PC-3 (cell line): Measurements from ENCODE around the gene GRWD1. TPM values are rescaled to one million over a fixed set of nuclear protein-coding genes. Genes with fewer than 3 reads are reported as not detected.
"Not testable (repeated sequence)": the region's sequence is repeated elsewhere in the genome, so short reads cannot be mapped to it uniquely, and the experiment has no call there.

Experiments
- ATAC-seq: fragments of 200-7000 bp; cut with Tn5 transposase; 2 replicates; pipeline ENCODE4 v1.9.1; 2020; ENCODE audit warnings: mild to moderate bottlenecking, moderate library complexity
- BruUV-seq: library from RNA; stranded (reverse); fragments of 400-500 nt; replicated peaks from 2 replicates; lab custom pipeline; 2021; lab: Mats Ljungman, UMichigan
- CTCF ChIA-PET: fragments of 300-600 bp; sonication (Branson Sonifier 250); formaldehyde crosslinking; loops from one replicate; lab custom pipeline; 2022; ENCODE audit warnings: antibody characterized with exemption; lab: Charles Lee
- POLR2A ChIA-PET: fragments of 300-600 bp; sonication (Branson Sonifier 250); formaldehyde crosslinking; loops from one replicate; lab custom pipeline; 2022; ENCODE audit warnings: antibody characterized with exemption; ENCODE audit not compliant: unreplicated experiment; lab: Charles Lee
- DNase-seq: peaks from one replicate; pipeline ENCODE4 v3.0.0-alpha.2; 2015
- H2AFZ ChIP-seq: fragments of 300-600 bp; sonication (generic); 2 replicates; pipeline ENCODE4 v1.6.0; 2016; ENCODE audit warnings: antibody characterized with exemption, low read length
- H3F3A ChIP-seq: fragments of 300-600 bp; sonication (generic); one replicate; pipeline ENCODE4 v1.6.0; 2017; ENCODE audit warnings: antibody characterized with exemption, low read length, control low read depth, mild to moderate bottlenecking; ENCODE audit not compliant: unreplicated experiment
- H3K27ac ChIP-seq: fragments of 300-600 bp; sonication (generic); 2 replicates; pipeline ENCODE4 v1.5.1; 2016; ENCODE audit warnings: mild to moderate bottlenecking, low read length
- H3K27me3 ChIP-seq: fragments of 300-600 bp; sonication (generic); 2 replicates; pipeline ENCODE4 v1.6.1; 2016; ENCODE audit warnings: low read length, mixed read lengths
- H3K36me3 ChIP-seq: fragments of 300-600 bp; sonication (generic); 2 replicates; pipeline ENCODE4 v1.6.1; 2016; ENCODE audit warnings: low read depth, mixed run types, low read length, mixed read lengths
- H3K4me1 ChIP-seq: fragments of 300-600 bp; sonication (generic); 2 replicates; pipeline ENCODE4 v1.5.1; 2016; ENCODE audit warnings: low read length; ENCODE audit not compliant: insufficient read depth
- H3K4me2 ChIP-seq: fragments of 300-600 bp; sonication (generic); 2 replicates; pipeline ENCODE4 v1.6.0; 2016; ENCODE audit warnings: low read length
- H3K4me3 ChIP-seq: fragments of 300-600 bp; sonication (generic); 2 replicates; pipeline ENCODE4 v1.5.1; 2016; ENCODE audit warnings: mild to moderate bottlenecking, low read length, mixed read lengths
- H3K79me2 ChIP-seq: fragments of 300-600 bp; sonication (generic); 2 replicates; pipeline ENCODE4 v1.6.1; 2017; ENCODE audit warnings: low read length, mixed read lengths
- H3K9ac ChIP-seq: fragments of 300-600 bp; sonication (generic); 2 replicates; pipeline ENCODE4 v1.6.0; 2016; ENCODE audit warnings: mild to moderate bottlenecking, low read length
- H3K9me2 ChIP-seq: fragments of 300-600 bp; sonication (generic); replicated peaks from 2 replicates; pipeline ENCODE4 v1.6.1; 2016; ENCODE audit warnings: mixed run types, low read length, mixed read lengths
- H3K9me3 ChIP-seq: fragments of 300-600 bp; sonication (generic); 2 replicates; pipeline ENCODE4 v1.6.1; 2016; ENCODE audit warnings: low read length, mixed read lengths
- H4K20me1 ChIP-seq: fragments of 300-600 bp; sonication (generic); 2 replicates; pipeline ENCODE4 v1.6.1; 2016; ENCODE audit warnings: low read length, mixed read lengths
- EZH2 ChIP-seq: fragments of 300-600 bp; sonication (generic); IDR thresholded peaks from one replicate; pipeline ENCODE4 v1.6.1; 2017; ENCODE audit warnings: antibody characterized with exemption, mild to moderate bottlenecking, low read length; ENCODE audit not compliant: unreplicated experiment
- EZH2phosphoT487 ChIP-seq: fragments of 300-600 bp; sonication (generic); IDR thresholded peaks from 2 replicates; pipeline ENCODE4 v1.6.1; 2018; ENCODE audit warnings: mild to moderate bottlenecking, antibody characterized with exemption, low read length, borderline replicate concordance
- intact Hi-C: fragments of 100-400 bp; cut with micrococcal nuclease; formaldehyde crosslinking; loops from 2 replicates; pipeline ENCODE4 v1.9.0; 2023
- total RNA-seq: library from RNA; depleted of rRNA; stranded (reverse); fragments of >200 nt; gene quantifications from 2 replicates; pipeline ENCODE4 v1.2.3, GENCODE V29; 2014
- TF ChIP-seq, protein P1 (sequence below): fragments of 300-600 bp; sonication (generic); conservative IDR thresholded peaks from 2 replicates; pipeline ENCODE4 v1.5.1; 2017; ENCODE audit warnings: antibody characterized with exemption, low read depth, mild to moderate bottlenecking, low read length

The GRWD1 gene
- total RNA-seq, 1 experiment from 2014 or later: 33.2 TPM

DNA sequence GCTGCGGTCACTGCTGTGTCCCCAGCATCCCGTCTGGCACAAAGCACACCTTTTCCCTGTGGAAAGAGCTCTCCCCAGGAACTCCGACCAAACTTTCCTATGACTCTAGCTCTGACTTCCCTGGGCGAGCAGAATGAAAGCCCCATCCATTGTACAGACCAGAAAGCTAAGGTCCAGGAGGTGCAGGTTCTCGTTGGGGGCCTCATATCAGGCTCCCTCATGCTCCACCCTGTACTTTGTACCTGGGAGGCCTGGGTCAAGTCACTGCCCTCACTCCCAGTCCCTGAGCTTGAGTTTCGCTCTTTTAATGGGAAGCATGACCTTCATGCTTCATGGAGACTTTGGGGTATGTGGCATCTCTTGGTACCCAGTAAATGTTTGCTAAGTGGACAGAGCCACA is 41.8 kb downstream of the GRWD1 start:
- Histone ChIP-seq H3K27me3 (no peaks in the 10 kb centered on the region), H3K9ac (peak overlapping the region; percentile 55), H3K9me2 (no peaks in the 10 kb centered on the region), H3K4me3 (peak overlapping the region; percentile 35; the same call in 1 of the 2 replicates), H3K27ac (peak overlapping the region; percentile 96), H3K79me2 (no peaks in the 10 kb centered on the region), H3K36me3 (no peaks in the 10 kb centered on the region), H3K4me2 (peak overlapping the region; percentile 77), H3K9me3 (no peaks in the 10 kb centered on the region), H4K20me1 (no peaks in the 10 kb centered on the region), H3F3A (no peaks in the 10 kb centered on the region), H3K4me1 (peaks cover 31% of the 10 kb centered on the region), H2AFZ (no peak overlapping the region)
- DNase-seq (peak; percentile 33), ATAC-seq (peak; percentile 16)
- no peak for TF ChIP-seq EZH2
- no TSS peak for BruUV-seq
- intact Hi-C loops: no loop called here
- CTCF ChIA-PET: interaction anchor here (0.6 to 0.9 kb wide), 2 partner anchors 54 to 101 kb away, joined by 3 to 4 read pairs; no protein-coding TSS in a partner anchor
- POLR2A ChIA-PET: interaction anchor here (0.6 kb wide), 1 partner anchor 150 kb away, joined by 20 read pairs; no protein-coding TSS in a partner anchor

DNA sequence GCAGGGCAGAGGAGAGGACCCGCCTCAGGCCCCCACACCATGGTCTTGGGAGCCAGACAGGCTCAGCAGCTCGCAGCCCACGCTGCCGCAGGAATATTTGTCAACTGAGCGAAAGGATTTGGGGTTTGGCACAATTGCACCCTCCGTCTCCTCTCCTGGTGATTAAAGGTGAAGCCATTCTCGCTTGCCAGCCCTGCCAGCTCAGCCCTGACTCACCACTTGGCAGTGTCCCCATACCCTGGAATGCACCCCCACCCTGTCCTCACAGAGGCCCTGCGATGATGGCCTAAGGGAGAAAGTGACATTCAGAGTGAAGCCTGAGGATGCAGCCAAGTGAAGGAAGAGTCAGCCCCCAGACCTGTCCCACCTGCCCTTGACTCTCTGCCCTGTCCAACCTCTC is 42.2 kb downstream of the GRWD1 start:
- intact Hi-C loops: no loop called here
- DNase-seq: peak; percentile 97

DNA sequence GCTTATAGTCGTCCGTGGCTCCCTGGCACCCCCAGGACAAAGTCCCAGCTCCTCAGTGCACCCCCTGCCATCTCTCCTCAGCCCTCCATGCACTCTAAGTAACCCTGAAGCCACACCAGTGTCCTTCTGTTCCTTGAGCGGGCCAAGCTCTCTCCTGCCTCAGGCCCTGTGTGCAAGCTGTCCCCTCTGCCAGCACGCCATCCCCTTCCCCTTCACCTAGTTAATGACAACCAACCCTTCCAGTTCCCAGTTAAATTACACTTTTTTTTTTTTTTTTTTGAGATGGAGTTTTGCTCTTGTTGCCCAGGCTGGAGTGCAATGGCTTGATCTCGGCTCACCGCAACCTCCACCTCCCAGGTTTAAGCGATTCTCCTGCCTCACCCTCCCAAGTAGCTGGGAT is 42.7 kb downstream of the GRWD1 start:
- CTCF ChIA-PET, BruUV-seq, DNase-seq, H3K79me2 ChIP-seq, H3F3A ChIP-seq, POLR2A ChIA-PET, H2AFZ ChIP-seq, H3K9me2 ChIP-seq, H3K9me3 ChIP-seq, H4K20me1 ChIP-seq, ATAC-seq, H3K27me3 ChIP-seq, H3K36me3 ChIP-seq, intact Hi-C loops: not testable (repeated sequence)
- Histone ChIP-seq H3K4me3 (peak overlapping the region; percentile 29; the same call in 1 of the 2 replicates), H3K27ac (peak overlapping the region; percentile 96), H3K4me2 (peak overlapping the region; percentile 79), H3K9ac (peak overlapping the region; percentile 48; the same call in 1 of the 2 replicates), H3K4me1 (peaks cover 31% of the 10 kb centered on the region)

More for the DNA sequence above, 42.2 kb downstream of the GRWD1 start:
- ATAC-seq: peak; percentile 56
- Histone ChIP-seq H2AFZ (no peak overlapping the region), H3K9me3 (no peaks in the 10 kb centered on the region), H3F3A (no peaks in the 10 kb centered on the region), H4K20me1 (no peaks in the 10 kb centered on the region), H3K4me2 (peak overlapping the region; percentile 79), H3K4me3 (peak overlapping the region; percentile 35; the same call in 1 of the 2 replicates), H3K4me1 (peaks cover 31% of the 10 kb centered on the region), H3K9ac (peak overlapping the region; percentile 55), H3K79me2 (no peaks in the 10 kb centered on the region), H3K27ac (peak overlapping the region; percentile 96), H3K27me3 (no peaks in the 10 kb centered on the region), H3K9me2 (no peaks in the 10 kb centered on the region), H3K36me3 (no peaks in the 10 kb centered on the region)
- CTCF ChIA-PET: interaction anchor here (0.6 to 0.9 kb wide), 2 partner anchors 53 to 101 kb away, joined by 3 to 4 read pairs; no protein-coding TSS in a partner anchor
- POLR2A ChIA-PET: interaction anchor here (0.6 kb wide), 1 partner anchor 150 kb away, joined by 20 read pairs; no protein-coding TSS in a partner anchor
- no TSS peak for BruUV-seq
- TF ChIP-seq EZH2phosphoT487: no peak
- TF ChIP-seq, protein P1, sequence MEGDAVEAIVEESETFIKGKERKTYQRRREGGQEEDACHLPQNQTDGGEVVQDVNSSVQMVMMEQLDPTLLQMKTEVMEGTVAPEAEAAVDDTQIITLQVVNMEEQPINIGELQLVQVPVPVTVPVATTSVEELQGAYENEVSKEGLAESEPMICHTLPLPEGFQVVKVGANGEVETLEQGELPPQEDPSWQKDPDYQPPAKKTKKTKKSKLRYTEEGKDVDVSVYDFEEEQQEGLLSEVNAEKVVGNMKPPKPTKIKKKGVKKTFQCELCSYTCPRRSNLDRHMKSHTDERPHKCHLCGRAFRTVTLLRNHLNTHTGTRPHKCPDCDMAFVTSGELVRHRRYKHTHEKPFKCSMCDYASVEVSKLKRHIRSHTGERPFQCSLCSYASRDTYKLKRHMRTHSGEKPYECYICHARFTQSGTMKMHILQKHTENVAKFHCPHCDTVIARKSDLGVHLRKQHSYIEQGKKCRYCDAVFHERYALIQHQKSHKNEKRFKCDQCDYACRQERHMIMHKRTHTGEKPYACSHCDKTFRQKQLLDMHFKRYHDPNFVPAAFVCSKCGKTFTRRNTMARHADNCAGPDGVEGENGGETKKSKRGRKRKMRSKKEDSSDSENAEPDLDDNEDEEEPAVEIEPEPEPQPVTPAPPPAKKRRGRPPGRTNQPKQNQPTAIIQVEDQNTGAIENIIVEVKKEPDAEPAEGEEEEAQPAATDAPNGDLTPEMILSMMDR: no peak
